B cell (primary cell): ENCODE results near the gene ACO1. TPM values are rescaled to one million over a fixed set of nuclear protein-coding genes. Genes with fewer than 3 reads are reported as not detected.

Experiments used
- ATAC-seq: fragments of 200-7000 bp; cut with Tn5 transposase; one replicate; pipeline ENCODE4 v1.10.0; 2021; ENCODE audit warnings: low read depth, mild to moderate bottlenecking, moderate number of reproducible peaks, moderate library complexity
- CTCF ChIA-PET: fragments of 350-600 bp; sonication (Branson Sonifier 250); formaldehyde crosslinking; loops from one replicate; lab custom pipeline; 2021; ENCODE audit warnings: antibody characterized with exemption, inconsistent platforms; lab: Charles Lee
- POLR2A ChIA-PET: fragments of 350-600 bp; sonication (Branson Sonifier 250); formaldehyde crosslinking; loops from one replicate; lab custom pipeline; 2021; ENCODE audit warnings: antibody characterized with exemption; lab: Charles Lee
- DNase-seq: peaks from one replicate; pipeline ENCODE4 v3.0.0; 2013
- H2AFZ ChIP-seq: 2 replicates; pipeline ENCODE4 v1.6.1; 2012; ENCODE audit warnings: mild to moderate bottlenecking, low read depth, low read length; ENCODE audit not compliant: insufficient read depth, poor library complexity, severe bottlenecking
- H3K27ac ChIP-seq, 2 donors: 1 replicate in 1 of 2; 2 replicates in 1 of 2; pipeline ENCODE4 v1.5.1; 2012 to 2013; ENCODE audit warnings: low read length in 2 of 2, mild to moderate bottlenecking in 2 of 2, moderate library complexity in 1 of 2
- H3K27me3 ChIP-seq, 4 experiments: fragments of 200-600 bp in 1 of 4; sonication (generic) in 1 of 4; replicated peaks in 1 of 4; 1 replicate in 2 of 4; 2 replicates in 2 of 4; pipeline versions ENCODE4 v1.6.1 to v1.7.0; 2013 to 2016; ENCODE audit warnings: low read length in 3 of 4, mild to moderate bottlenecking in 2 of 4, mixed read lengths in 1 of 4, moderate library complexity in 1 of 4; ENCODE audit not compliant: insufficient read depth in 4 of 4, control insufficient read depth in 3 of 4; ENCODE audit errors: control extremely low read depth in 1 of 4
- H3K36me3 ChIP-seq, 2 experiments: replicated peaks in 1 of 2; 1 replicate in 1 of 2; 2 replicates in 1 of 2; pipeline versions ENCODE4 v1.6.1 to v1.7.1; 2013; ENCODE audit warnings: low read length in 1 of 2; ENCODE audit not compliant: insufficient read depth in 2 of 2, control insufficient read depth in 1 of 2; ENCODE audit errors: control extremely low read depth in 1 of 2, extremely low read depth in 1 of 2
- H3K4me1 ChIP-seq, 2 donors: fragments of 200-600 bp in 1 of 2; sonication (generic) in 1 of 2; 1 replicate in 1 of 2; 2 replicates in 1 of 2; pipeline versions ENCODE4 v1.5.1 to v1.6.1; 2013 to 2017; ENCODE audit warnings: low read length in 2 of 2; ENCODE audit not compliant: control insufficient read depth in 2 of 2, insufficient read depth in 2 of 2
- H3K4me2 ChIP-seq: replicated peaks from 2 replicates; pipeline ENCODE3; 2012; ENCODE audit warnings: mild to moderate bottlenecking, low read depth, low read length; ENCODE audit not compliant: poor library complexity, severe bottlenecking
- H3K4me3 ChIP-seq, 5 experiments: fragments of 200-600 bp in 1 of 5; sonication (generic) in 1 of 5; 1 replicate in 3 of 5; 2 replicates in 2 of 5; pipeline versions ENCODE4 v1.5.1 to v1.7.0; 2011 to 2016; ENCODE audit warnings: low read length in 4 of 5, mild to moderate bottlenecking in 4 of 5, low read depth in 2 of 5, control low read depth in 1 of 5, moderate library complexity in 1 of 5; ENCODE audit not compliant: insufficient read depth in 1 of 5; ENCODE audit errors: control extremely low read depth in 1 of 5, extremely low read depth in 1 of 5
- H3K79me2 ChIP-seq: fragments of 200-600 bp; sonication (generic); one replicate; pipeline ENCODE4 v1.6.0; 2016; ENCODE audit warnings: low read length; ENCODE audit not compliant: control insufficient read depth, insufficient read depth
- H3K9ac ChIP-seq: fragments of 200-600 bp; sonication (generic); 2 replicates; pipeline ENCODE4 v1.6.1; 2017; ENCODE audit warnings: mild to moderate bottlenecking, low read length, moderate library complexity
- H3K9me3 ChIP-seq, 3 donors: one replicate each; pipeline versions ENCODE4 v1.6.1 to v1.7.1; 2013; ENCODE audit warnings: low read length in 2 of 3; ENCODE audit not compliant: control insufficient read depth in 2 of 3, insufficient read depth in 1 of 3; ENCODE audit errors: control extremely low read depth in 1 of 3
- H4K20me1 ChIP-seq: 2 replicates; pipeline ENCODE4 v1.6.0; 2012; ENCODE audit warnings: mild to moderate bottlenecking, low read length; ENCODE audit not compliant: insufficient read depth, control insufficient read depth, poor library complexity, severe bottlenecking
- H3K27ac Mint-ChIP-seq: one replicate; pipeline ENCODE4 v1.8.0; 2021; ENCODE audit warnings: mixed read lengths
- H3K27me3 Mint-ChIP-seq: one replicate; pipeline ENCODE4 v1.8.0; 2021; ENCODE audit warnings: mixed read lengths
- H3K4me1 Mint-ChIP-seq: one replicate; pipeline ENCODE4 v1.8.0; 2021; ENCODE audit warnings: mixed read lengths
- H3K4me3 Mint-ChIP-seq: one replicate; pipeline ENCODE4 v1.8.0; 2021; ENCODE audit warnings: mixed read lengths
- H3K9me3 Mint-ChIP-seq: one replicate; pipeline ENCODE4 v1.8.0; 2022; ENCODE audit warnings: mixed read lengths; ENCODE audit not compliant: insufficient read depth
- CTCF ChIP-seq: fragments of 200-600 bp; IDR thresholded peaks from one replicate; pipeline ENCODE4 v1.8.0; 2022; ENCODE audit warnings: antibody characterized with exemption, mild to moderate bottlenecking
- EZH2 ChIP-seq: IDR thresholded peaks from 2 replicates; pipeline ENCODE4 v1.6.1; 2012; ENCODE audit warnings: borderline replicate concordance, low read depth, mild to moderate bottlenecking, moderate library complexity, low read length; ENCODE audit not compliant: insufficient read depth, poor library complexity, severe bottlenecking
- WGBS: methylation state at CpG from one replicate; pipeline ENCODE4 v1.1.5; 2013; ENCODE audit warnings: missing lambda C conversion rate; ENCODE audit not compliant: insufficient coverage; 5-methylcytosine and 5-hydroxymethylcytosine counted together
- intact Hi-C: fragments of 100-400 bp; cut with micrococcal nuclease; formaldehyde crosslinking; loops from one replicate; pipeline ENCODE4 v1.10.0; 2022
- polyA plus RNA-seq: library from polyadenylated mRNA; depleted of rRNA; stranded (reverse); fragments of >200 nt; gene quantifications from 2 replicates; pipeline ENCODE4 v1.2.3, GENCODE V29; 2012
- total RNA-seq, 2 donors: library from RNA; stranded (reverse); fragments of 120-200 nt in 1 of 2; gene quantifications; 1 replicate in 1 of 2; 2 replicates in 1 of 2; pipeline versions ENCODE4 v1.2.3 to v1.2.4, GENCODE V29; 2013 to 2022

Gene ACO1
- total and polyA plus RNA-seq, 2 donors (not counting 1 experiment from before 2014, with no cell fraction given), result 1.6 to 9.1 TPM

- Histone ChIP-seq H3K4me2 (no peak overlapping the region), H3K79me2 (no peaks in the 10 kb centered on the region), H3K27ac (no peak overlapping the region), H3K36me3 (no peaks in the 10 kb centered on the region), H3K4me1 (no peaks in the 10 kb centered on the region), H3K9ac (no peak overlapping the region), H3K9me3 (no peaks in the 10 kb centered on the region), H2AFZ (no peak overlapping the region), H3K4me3 (no peak overlapping the region), H4K20me1 (no peaks in the 10 kb centered on the region), H3K27me3 (no peaks in the 10 kb centered on the region)
- H3K9me3 Mint-ChIP-seq, result no peaks in the 10 kb centered on the region
- DNase-seq (no peak), ATAC-seq (no peak)
- intact Hi-C loops, result no loop called here
- no peak overlapping the region for H3K4me3 Mint-ChIP-seq
- ChIA-PET CTCF (no interaction called here), POLR2A (no interaction called here)
- H3K4me1 Mint-ChIP-seq, result peaks cover 1% of the 10 kb centered on the region
- TF ChIP-seq EZH2 (no peak), CTCF (no peak)
- no peak overlapping the region for H3K27ac Mint-ChIP-seq
- 88% methylated on average over 4 of the region's 7 CpGs for WGBS
- peaks cover 6% of the 10 kb centered on the region for H3K27me3 Mint-ChIP-seq
Measured at GRCh38 chr9:32348106-32348695, 36.2 kb upstream of the ACO1 start.

- no peaks in the 10 kb centered on the region for H3K9me3 ChIP-seq
- no peaks in the 10 kb centered on the region for H3K4me1 ChIP-seq
- no peak overlapping the region for H3K9ac ChIP-seq
- H3K79me2 ChIP-seq, result no peaks in the 10 kb centered on the region
- Mint-ChIP-seq H3K4me3 (no peak overlapping the region), H3K27me3 (peaks cover 6% of the 10 kb centered on the region), H3K27ac (no peak overlapping the region), H3K4me1 (peaks cover 1% of the 10 kb centered on the region), H3K9me3 (no peaks in the 10 kb centered on the region)
- no peak for TF ChIP-seq CTCF
- TF ChIP-seq EZH2, result no peak
- peaks cover 0 to 2% (median 0%) of the 10 kb centered on the region in 4 experiments for H3K27me3 ChIP-seq
- ATAC-seq (no peak), DNase-seq (no peak)
- no peak overlapping the region for H3K27ac ChIP-seq
- no peak overlapping the region for H2AFZ ChIP-seq
- ChIA-PET CTCF (no interaction called here), POLR2A (no interaction called here)
- 100% methylated on average over 2 of the region's 3 CpGs for WGBS
- no peaks in the 10 kb centered on the region for H3K36me3 ChIP-seq
- no peak overlapping the region for H3K4me3 ChIP-seq
- no peak overlapping the region for H3K4me2 ChIP-seq
- intact Hi-C loops, result no loop called here
- no peaks in the 10 kb centered on the region for H4K20me1 ChIP-seq
Measured at GRCh38 chr9:32349013-32349412, 35.4 kb upstream of the ACO1 start.
